Activated gamma-delta T cell treated with anti-CD3 and anti-CD28 coated beads, Interleukin-2, amount 50 U/mL, for 16 hours (primary cell): ENCODE results near the gene TBXA2R.
"Not testable (repeated sequence)": the region's sequence is repeated elsewhere in the genome, so short reads cannot be mapped to it uniquely, and the experiment has no call there.

Experiments
- DNase-seq: peaks from one replicate; pipeline ENCODE4 v3.0.0-alpha.2; 2020; ENCODE audit warnings: low read depth

Gene TBXA2R

DNA sequence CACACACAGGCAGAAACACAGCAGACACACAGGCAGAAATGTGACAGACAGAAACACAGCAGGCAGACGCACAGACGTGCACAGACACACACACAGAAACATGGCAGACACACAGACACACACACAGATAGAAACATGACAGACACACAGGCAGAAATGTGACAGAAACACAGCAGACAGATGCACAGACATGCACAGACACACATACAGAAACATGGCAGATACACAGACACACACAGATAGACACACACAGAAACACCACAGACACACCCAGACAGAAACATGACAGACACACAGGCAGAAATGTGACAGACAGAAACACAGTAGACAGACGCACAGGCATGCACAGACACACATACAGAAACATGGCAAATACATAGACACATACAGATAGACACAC is 1.3 kb downstream of the TBXA2R start:
- no peak for DNase-seq

DNA sequence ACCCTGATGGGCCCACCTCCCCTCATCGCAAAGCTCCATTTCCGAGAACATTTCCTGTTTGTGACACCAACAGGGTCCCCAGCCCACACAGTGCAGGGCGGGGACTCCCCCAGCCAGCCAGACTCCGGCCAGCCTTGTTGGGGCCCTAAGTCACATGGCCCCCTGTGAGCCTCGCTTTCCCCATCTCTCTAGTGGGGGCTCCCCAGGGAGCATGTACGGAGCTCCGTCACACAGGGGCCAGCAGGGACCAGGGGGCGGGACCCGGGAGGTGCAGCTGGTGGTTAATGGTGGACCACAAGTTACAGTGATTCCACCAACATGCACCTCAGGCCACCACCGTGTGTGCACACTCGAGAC is 1.7 kb downstream of the TBXA2R start:
- no peak for DNase-seq

DNA sequence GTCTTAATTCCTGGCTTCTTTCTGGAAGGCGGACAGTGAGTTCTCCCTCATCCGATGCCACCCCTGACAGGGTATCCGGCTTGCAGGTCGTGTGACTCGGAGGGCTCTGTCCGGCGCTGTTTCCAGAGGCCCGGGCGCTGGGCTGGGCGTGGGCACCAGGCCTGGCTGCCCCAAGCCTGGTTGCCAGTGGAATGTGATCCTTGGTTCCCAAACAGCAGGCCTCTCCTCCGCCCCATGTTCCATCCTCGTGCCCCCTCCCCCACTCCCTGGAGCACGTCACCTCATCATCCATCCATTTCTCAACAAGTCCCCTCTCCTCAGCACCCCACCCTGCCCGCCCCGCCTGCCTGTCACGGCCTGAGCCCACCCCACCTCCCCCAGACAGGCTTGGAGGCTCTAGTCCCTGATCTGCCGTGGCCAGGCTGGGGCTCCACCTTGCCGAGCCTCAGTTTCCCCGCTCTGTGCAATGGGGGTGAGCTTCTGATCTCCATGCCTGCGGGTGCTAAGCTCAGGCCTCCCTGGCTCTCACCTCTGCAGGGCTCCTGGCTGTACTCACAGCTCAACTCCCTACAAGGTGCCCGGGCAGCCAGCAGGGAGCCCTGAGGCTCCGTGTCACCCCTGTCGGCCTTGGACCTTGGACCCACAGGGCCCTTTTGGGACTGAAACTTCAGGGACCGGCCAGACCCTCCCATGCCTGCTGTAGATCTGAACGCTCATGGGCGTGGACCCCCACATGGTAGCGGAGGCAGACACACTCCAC is 2.3 kb downstream of the TBXA2R start:
- no peak for DNase-seq

DNA sequence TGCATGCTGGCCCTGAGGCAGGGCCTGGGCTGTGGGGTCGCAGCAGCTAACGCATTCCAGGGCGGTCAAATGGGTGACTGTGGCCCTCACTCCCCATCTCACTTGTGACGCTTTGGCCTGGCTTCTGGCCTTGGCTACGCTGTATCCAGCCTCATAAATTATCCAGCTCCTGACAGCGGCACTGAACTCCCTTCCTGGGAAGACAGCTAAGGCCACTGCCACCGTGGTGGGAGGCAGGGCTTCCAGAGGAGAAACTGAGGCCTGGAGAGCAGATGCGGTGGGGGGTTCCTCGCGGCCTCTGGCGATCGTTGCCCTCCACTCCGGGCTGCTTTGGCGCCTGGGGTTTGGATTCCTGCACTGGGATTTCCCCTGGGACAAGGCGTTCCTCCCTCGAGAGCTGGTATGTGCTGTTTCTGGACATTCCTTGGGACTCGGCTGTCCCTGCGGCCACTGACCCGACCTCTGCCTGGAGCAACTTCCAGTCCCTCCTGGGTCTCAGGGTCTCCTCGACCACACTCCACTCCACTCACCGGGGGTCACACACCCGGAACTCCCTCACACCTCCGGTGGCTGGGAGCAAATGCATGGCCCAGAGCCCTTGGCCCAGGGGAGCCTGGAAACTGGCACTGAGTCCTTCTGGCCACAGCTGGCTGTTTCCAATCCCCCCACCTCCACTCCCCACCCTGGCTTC is 3.4 kb downstream of the TBXA2R start:
- no peak for DNase-seq

DNA sequence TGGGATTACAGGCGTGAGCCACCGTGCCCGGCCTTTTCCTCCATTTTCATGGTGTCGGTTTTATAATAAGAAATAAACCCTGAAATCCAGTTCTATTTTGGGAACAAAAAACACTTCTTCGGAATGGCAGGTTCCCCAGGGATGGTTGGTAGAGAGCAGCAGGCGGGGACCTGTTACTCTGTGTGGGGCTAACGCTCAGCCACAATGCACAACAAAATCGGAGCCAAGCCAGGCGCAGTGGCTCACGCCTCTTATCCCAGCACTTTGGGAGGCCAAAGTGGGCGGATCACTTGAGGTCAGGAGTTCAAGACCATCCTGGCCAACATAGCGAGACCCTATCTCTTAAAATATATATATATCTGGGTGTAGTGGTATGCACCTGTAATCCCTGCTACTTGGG is 5.7 kb downstream of the TBXA2R start:
- DNase-seq: no peak

DNA sequence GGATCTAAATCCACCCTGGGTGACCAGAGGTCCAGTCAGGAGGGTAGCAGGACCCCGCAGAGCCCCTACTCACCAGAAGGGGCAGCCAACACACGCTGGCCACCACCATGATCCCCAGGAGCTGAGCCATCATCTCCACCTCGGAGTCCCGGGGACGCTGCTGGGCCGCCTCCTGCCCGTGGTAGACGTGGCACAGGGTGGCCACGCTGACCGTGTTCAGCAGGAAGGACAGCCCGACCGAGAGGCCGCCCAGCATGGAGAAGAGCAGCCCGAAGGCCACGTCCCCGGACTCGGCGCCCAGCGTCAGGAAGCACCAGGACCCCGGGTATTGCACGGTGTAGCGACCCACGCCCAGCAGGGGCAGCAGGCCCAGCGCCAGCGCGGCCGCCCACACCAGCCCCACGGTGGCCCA is 6.9 kb downstream of the TBXA2R start:
- no peak for DNase-seq

DNA sequence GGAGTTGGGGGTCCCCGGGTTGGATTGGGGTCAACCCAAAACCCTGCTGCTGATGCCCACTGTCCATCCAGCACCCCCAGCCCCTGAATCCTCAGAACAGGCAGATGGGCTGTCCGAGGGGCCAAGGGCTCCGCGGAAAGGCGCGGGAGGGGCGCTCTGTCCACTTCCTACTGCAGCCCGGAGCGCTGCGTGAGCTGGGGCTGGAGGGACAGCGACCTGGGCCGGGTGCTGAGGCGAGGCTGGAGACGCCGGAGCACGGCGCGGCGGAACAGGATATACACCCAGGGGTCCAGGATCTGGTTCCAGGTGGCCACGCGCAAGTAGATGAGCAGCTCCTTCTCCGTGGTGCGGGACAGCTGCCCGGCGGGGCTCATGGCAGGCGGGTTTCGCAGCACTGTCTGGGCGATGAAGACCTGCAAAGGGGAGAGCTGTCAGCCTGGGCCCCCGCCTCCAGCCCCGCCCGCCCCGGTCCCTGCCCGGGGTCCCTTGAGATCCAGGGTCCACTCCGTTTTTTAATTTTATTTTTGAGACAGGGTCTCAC is 11.1 kb downstream of the TBXA2R start:
- no peak for DNase-seq

DNA sequence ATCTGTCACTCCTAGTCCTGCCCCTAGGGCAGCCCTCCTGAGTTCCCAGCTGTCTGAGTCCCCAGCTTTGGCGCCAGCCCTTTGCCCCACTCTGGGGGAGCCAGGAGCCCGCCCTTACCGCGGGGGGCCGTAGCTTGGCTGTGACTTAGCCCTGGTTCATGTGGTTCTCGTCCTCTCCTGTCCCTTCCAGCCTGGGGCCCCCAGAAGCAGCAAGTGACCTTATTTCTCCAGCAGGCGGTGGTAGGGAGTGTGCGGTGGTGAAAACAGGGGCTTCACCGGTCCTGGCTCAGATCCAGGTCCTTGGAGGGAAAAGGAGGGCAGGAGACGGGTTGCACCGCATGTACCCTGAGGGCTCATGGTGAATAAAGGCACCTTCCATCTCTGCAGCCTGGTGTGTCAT is 13.5 kb downstream of the TBXA2R start:
- no peak for DNase-seq

DNA sequence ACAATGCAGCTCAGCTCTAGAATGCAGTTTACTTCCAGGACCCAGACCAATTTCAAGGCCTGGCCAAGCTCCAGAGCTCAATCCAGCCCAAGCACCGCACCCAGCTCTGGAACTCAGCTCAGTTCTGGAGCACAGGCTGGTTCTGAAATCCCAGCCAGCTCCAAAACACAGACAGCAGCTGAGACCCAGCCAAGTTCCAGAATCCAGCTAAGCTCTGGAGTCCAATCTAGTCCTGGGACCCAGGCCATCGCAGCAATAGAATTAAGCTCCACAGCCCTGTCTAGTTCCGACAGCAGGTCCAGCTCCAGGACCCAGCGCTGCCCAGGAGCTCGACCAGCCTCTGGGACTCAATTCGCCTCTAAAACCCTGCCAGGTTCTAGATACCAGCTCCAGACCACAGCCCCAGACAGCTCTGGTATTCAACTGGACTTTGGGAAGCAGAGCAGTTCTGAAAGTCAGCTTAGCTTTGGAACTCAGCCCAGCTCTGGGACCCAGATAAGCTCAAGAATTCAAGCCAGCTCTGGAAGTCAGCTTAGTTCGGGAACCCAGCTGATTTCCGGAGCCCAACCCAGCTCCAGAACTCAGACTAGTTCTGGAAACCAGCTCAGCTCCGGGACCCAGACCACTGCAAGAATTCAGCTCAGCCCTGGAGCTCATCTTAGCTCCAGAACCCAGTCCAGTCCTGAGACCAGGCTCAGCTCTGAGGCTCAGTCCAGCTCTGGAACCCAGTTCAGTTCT is 14.6 kb downstream of the TBXA2R start:
- DNase-seq: no peak

DNA sequence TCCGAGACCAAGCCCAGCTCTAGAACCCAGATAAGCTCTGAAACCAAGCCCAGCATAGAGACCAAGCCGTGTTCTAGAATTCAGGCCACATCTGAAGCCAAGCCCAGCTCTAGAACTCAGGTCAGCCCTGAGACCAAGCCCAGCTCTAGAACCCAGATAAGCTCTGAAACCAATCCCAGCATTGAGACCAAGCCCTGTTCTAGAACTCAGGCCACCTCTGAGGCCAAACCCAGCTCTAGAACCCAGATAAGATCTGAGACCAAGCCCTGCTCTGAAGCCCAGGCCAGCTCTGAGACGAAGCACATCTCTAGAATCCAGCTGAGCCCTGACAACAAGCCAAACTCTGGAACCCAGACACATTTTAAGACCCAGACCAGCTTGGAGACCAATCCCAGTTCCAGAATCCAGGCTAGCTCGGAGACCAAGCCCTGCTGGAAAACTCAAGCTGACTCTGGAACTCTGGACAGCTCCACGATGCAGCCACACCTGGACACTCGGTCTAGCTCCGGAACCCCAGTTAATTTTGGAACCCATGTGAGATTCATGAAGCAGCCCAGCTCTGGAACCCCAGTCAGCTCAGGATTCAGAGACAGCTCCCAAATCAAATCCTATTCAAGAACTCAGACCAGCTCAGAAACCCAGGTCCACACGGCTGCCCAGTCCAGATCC is 15.6 kb downstream of the TBXA2R start:
- no peak for DNase-seq

DNA sequence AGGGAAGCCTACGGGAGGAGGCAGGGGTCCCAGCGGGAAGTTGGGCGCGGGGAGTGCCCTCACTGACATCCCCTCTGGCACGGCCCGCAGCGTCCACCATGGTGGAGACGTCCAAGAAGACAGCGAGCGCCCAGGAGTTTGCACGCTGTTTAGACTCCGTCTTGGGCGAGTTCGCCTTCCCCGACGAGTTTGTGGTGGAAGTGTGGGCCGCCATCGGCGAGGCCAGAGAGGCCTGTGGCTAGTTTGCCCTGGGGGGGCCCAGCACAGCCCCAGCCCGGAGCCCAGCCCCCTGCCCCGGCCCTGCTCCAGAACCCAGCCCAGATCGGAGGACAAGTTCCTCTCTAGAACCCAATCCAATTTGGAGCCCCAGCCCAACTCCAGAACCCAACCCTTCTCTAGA is 16.7 kb downstream of the TBXA2R start:
- DNase-seq: no peak

DNA sequence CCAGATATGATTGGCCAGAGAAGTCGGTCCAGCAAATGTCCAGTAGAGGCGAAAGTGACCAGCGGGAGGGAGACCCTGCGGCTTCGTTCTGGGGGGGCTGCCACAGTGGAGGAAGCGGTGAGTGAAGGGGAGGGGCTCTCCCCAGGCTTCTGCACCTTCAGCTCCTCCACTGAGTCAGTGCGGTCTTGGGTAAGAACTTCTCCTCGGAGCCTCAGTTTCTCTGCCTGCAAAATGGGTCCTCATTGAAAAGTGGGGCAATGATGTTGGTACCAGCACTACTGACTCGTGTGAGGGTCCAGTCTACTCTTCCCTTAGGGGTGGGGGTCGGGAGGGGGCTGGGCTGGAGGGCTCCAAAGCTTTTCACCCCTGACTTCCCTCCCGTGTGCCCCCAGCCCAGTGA is 17.2 kb downstream of the TBXA2R start:
- DNase-seq: no peak

DNA sequence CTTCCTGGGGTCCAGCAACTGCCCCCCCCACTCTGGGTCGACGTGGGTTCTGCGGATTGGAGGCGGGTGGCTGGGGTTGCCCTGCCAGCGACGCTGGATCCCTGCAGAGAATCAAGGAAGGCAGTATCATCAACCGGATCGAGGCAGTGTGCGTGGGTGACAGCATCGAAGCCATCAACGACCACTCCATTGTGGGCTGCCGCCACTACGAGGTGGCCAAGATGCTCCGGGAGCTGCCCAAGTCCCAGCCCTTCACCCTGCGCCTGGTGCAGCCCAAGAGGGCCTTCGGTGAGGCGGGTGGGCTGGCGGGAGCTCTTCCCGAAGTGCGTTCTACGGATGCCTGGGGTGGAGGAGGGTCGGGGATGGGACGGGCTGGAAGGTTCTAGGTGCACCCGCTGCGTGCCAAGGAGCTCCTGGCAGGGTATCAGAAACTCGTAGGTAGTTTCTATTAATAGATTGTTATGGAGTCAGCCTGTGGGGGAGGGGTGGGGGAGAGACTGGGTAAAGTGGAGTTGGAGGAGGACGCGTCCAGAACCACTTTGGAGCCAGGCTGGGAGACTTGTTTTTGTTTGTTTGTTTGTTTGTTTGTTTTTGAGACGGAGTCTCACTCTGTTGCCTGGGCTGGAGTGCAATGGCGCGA is 19.8 kb downstream of the TBXA2R start:
- no peak for DNase-seq

DNA sequence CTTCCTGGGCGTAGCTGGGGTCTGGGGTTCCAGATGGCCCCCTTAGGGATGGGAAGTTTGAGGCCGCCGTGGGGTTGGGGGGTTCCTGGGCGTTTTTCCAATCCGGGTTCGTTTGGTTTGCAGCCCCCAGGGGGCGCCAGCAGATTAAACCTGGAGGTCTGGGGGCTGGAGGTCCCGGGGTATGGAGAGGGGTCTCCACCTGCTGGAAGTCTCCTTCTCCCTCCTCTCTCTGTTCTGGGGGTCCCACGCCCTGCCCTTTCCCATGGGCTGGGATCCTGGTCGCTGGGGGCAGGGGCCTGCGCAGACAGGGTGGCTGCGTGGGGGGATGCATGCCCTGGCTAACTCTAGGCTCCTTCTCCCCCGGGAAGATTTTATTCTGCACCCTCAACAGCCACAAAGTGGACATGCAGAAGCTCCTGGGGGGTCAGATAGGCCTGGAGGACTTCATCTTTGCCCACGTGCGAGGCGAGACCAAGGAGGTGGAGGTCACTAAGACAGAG is 20.5 kb downstream of the TBXA2R start:
- peak; percentile 27 for DNase-seq

DNA sequence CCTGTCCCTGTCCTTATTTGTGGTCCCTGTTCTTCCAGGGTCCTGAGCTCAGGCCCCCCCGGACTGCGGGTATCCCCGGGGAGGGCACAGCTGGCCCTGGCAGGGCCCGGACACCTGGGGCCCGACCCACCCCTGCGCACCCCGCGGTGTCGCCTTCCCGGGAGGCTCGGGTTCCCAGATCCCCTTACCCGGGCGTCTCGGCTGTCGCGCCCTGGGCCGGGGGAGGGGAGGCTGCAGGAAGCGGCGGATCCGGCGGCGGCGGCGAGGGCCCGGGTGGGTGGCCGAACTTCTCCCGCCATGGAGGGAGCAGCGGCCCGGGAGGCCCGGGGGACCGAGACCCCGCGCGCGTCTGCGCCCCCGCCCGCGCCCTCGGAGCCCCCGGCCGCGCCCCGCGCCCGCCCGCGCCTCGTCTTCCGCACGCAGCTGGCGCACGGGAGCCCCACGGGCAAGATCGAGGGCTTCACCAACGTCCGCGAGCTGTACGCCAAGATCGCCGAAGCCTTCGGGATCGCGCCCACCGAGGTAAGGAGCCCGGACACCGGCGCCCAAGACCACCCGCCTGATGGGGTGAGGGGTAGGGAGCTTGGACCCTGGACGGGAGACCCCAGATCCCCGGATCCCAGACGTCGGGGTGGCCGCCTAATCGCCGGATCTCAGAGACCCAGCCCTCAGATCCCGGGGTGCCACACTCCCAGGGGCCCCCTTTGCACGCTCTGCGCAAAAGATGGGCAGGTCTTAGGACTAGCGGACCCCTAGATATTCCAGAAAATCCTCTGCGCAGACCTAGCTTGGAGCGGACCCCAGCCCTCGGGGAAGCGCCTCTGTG is 21.2 kb downstream of the TBXA2R start, which contains the start of gene GIPC3:
Gene GIPC3, plus strand, starts transcription at position 178 of the 826 bp plus-strand sequence. Its CDS starts 120 bp downstream, at position 298.
- no peak for DNase-seq

DNA sequence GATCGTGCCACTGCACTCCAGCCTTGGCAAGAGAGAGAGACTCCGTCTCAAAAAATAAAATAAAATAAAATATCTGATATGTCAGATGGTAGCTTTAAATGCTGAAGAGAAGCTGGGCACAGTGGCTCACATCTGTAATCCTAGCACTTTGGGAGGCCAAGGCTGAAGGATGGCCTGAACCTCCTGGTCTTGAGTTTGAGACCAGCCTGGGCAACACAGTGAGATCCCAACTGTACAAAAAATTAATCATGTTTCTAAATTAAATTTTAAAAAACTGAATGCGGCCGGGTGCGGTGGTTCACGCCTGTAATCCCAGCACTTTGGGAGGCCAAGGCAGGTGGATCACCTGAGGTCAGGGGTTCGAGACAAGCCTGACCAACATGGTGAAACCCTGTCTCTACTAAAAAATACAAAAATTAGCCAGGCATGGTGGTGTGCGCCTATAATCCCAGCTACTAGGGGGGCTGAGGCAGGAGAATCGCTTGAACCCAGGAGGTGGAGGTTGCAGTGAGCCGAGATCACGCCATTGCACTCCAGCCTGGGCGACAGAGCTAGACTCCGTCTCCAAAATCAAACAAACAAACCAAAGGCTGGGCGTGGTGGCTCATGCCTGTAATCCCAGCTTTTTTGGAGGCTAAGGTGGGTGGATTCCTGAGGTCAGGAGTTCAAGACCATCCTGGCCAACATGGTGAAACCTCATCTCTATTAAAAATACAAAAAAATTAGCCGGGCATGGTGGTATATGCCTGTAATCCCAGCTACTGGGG is 22.5 kb downstream of the TBXA2R start:
- DNase-seq: not testable (repeated sequence)

DNA sequence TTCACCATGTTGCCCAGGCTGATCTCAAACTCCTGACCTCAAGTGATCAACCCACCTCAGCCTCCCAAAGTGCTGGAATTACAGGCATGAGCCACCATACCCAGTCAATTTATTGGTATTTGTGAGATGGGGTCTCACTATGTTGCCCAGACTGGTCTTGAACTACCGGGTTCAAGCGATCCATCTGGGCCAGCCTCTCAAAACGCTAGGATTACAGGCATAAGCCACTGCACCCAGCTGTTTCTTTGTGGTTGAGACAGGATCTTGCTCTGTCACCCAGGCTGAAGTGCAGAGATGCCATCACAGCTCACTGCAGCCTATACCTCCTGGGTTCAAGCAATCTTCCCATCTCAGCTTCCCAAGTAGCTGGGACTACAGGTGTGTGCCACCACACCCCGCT is 24.9 kb downstream of the TBXA2R start:
- DNase-seq: not testable (repeated sequence)

DNA sequence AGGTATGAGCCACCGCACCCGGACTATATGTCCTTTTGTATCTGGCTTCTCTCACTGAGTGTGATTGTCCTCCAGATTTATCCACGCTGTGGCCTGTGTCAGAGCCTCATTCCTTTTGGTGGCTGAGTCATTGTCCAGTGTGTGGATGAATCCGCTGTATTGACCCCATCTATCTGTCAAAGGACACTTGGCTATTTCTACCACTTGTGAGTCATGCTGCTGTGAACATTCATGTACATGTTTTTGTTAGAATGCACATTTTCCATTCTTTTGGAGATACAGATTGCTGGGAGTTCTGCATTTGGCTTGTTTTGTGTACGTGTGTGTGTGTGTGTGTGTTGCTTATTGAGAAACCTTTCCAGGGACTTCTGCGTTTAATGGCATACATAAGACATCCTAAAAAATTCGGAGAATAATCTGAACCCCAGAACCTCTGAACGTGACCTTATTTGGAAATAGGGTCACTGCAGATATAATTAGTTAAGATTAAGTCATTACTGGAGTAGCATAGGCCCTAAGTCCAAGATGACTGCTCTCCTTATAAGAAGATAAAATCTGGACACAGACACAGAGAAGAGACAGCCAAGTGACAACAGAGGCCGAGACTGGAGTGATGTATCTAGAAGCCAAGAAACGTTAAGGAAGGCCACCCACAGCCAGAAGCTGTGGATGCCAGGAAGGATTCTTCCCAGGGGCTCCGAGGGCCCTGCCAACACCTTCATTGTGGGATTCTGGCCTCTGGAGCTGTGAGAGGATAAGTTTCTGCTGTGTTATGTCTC is 26.3 kb downstream of the TBXA2R start:
- no peak for DNase-seq

DNA sequence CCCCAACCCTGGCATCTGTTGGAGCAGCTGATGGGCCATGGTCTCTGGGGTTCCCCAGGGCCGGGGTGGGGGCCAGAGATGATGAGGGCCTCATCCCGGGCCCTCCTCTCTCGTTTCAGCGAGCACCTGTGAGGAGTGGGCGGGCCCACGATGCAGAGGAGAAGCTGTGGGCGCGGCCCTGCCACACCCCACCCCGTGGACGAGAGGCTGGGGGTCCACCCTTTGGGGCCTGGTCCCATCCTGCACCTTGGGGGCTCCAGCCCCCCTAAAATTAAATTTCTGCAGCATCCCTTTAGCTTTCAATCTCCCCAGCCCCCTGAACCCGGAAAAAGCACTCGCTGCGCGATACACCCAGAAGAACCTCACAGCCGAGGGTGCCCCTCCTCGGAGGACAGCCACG is 28.3 kb downstream of the TBXA2R start:
- DNase-seq: no peak
